CD4-positive, alpha-beta T cell treated with Interferon alpha-2 for 1 hour (primary cell): Measurements from ENCODE around the gene FAM229A.

Source experiments
- DNase-seq, 2 donors: peaks; one replicate each; pipeline ENCODE4 v3.0.0-alpha.2; 2020 to 2022

FAM229A gene

GRCh38 chr1:32346532-32347157, 15.6 kb downstream of the FAM229A start:
- no peak for DNase-seq

GRCh38 chr1:32345289-32345827, 16.9 kb downstream of the FAM229A start:
- DNase-seq: peak in 1 of 2 donors; percentile 30

GRCh38 chr1:32342704-32343103, 19.6 kb downstream of the FAM229A start:
- no peak for DNase-seq

- no peak for DNase-seq
Measured at GRCh38 chr1:32341971-32342370, 20.3 kb downstream of the FAM229A start.

GRCh38 chr1:32341186-32341757, 21.0 kb downstream of the FAM229A start:
- no peak for DNase-seq

- peak; percentile 17 to 70 for DNase-seq
Measured at GRCh38 chr1:32339363-32339978, 22.8 kb downstream of the FAM229A start.

GRCh38 chr1:32338637-32339145, 23.6 kb downstream of the FAM229A start:
- DNase-seq: no peak

- peak; percentile 39 to 63 for DNase-seq
Measured at GRCh38 chr1:32337855-32338636, 24.2 kb downstream of the FAM229A start.

GRCh38 chr1:32336963-32337675, 25.2 kb downstream of the FAM229A start:
- peak; percentile 76 to 80 for DNase-seq

- no peak for DNase-seq
Measured at GRCh38 chr1:32336591-32336932, 25.7 kb downstream of the FAM229A start.

- peak; percentile 86 to 92 for DNase-seq
Measured at GRCh38 chr1:32335790-32336590, 26.3 kb downstream of the FAM229A start, which contains the start of gene MARCKSL1. TSS of gene MARCKSL1 (minus strand) at chr1:32336233. CDS start at chr1:32336033, 200 bp downstream.

- no peak for DNase-seq
Measured at GRCh38 chr1:32335535-32335789, 26.8 kb downstream of the FAM229A start.

- peak; percentile 65 to 77 for DNase-seq
Measured at GRCh38 chr1:32334864-32335534, 27.3 kb downstream of the FAM229A start.

- no peak for DNase-seq
Measured at GRCh38 chr1:32334274-32334861, 27.9 kb downstream of the FAM229A start.

GRCh38 chr1:32333251-32333963, 28.9 kb downstream of the FAM229A start:
- DNase-seq: no peak

- DNase-seq: no peak
Measured at GRCh38 chr1:32332290-32333079, 29.8 kb downstream of the FAM229A start.

GRCh38 chr1:32331549-32331948, 30.7 kb downstream of the FAM229A start:
- DNase-seq: no peak

GRCh38 chr1:32330558-32331151, 31.6 kb downstream of the FAM229A start:
- no peak for DNase-seq

GRCh38 chr1:32329931-32330466, 32.3 kb downstream of the FAM229A start:
- DNase-seq: no peak
